Measurements from ENCODE around the gene ARHGAP26.

ARHGAP26 gene

GRCh38 chr5:143119291-143119769 is 349.2 kb downstream of the ARHGAP26 start:
- TF ChIP-seq, protein P1, sequence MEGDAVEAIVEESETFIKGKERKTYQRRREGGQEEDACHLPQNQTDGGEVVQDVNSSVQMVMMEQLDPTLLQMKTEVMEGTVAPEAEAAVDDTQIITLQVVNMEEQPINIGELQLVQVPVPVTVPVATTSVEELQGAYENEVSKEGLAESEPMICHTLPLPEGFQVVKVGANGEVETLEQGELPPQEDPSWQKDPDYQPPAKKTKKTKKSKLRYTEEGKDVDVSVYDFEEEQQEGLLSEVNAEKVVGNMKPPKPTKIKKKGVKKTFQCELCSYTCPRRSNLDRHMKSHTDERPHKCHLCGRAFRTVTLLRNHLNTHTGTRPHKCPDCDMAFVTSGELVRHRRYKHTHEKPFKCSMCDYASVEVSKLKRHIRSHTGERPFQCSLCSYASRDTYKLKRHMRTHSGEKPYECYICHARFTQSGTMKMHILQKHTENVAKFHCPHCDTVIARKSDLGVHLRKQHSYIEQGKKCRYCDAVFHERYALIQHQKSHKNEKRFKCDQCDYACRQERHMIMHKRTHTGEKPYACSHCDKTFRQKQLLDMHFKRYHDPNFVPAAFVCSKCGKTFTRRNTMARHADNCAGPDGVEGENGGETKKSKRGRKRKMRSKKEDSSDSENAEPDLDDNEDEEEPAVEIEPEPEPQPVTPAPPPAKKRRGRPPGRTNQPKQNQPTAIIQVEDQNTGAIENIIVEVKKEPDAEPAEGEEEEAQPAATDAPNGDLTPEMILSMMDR (IDR thresholded peaks at IDR 0.05; ENCODE audit: insufficient read depth, low read depth, low read length, missing control alignments): no peak
- H3K4me3 ChIP-seq (ENCODE audit: low read depth, low read length): no peak overlapping the region
- peak; percentile 56 for DNase-seq (ENCODE audit: low read depth)

GRCh38 chr5:143119881-143120341 is 349.7 kb downstream of the ARHGAP26 start:
- TF ChIP-seq, protein P1 (IDR thresholded peaks at IDR 0.05; ENCODE audit: insufficient read depth, low read depth, low read length, missing control alignments): no peak
- H3K4me3 ChIP-seq (ENCODE audit: low read depth, low read length): no peak overlapping the region
- no peak for DNase-seq (ENCODE audit: low read depth)

- no peak for DNase-seq (ENCODE audit: low read depth)
- TF ChIP-seq, protein P1 (IDR thresholded peaks at IDR 0.05; ENCODE audit: insufficient read depth, low read depth, low read length, missing control alignments): no peak
- H3K4me3 ChIP-seq (ENCODE audit: low read depth, low read length): no peak overlapping the region
Measured at GRCh38 chr5:143120460-143121134, 350.4 kb downstream of the ARHGAP26 start.

- TF ChIP-seq, protein P1 (IDR thresholded peaks at IDR 0.05; ENCODE audit: insufficient read depth, low read depth, low read length, missing control alignments): no peak
- no peak overlapping the region for H3K4me3 ChIP-seq (ENCODE audit: low read depth, low read length)
- no peak for DNase-seq (ENCODE audit: low read depth)
Measured at GRCh38 chr5:143121135-143121475, 350.9 kb downstream of the ARHGAP26 start.

DNA sequence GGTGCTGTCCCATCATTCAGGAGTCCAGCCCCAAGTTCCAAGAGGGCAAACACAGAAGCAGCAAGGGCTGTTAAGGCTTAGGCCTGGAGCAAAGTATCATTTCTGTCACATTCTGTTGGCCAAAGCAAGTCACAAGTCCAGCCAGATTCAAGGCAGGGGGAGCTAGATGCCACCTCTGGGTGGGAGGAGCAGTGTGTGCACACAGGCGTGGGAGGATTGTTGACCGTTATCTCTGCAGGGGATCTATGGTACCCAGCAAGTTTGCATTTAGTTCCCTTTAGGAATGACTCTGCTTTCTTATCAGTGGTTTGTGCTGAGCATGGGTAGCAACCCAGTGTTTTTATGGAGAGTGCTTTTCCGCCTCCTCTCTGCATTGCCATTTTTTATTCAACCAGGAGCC is 354.4 kb downstream of the ARHGAP26 start:
- TF ChIP-seq, protein P1 (IDR thresholded peaks at IDR 0.05; ENCODE audit: insufficient read depth, low read depth, low read length, missing control alignments): no peak
- no peak overlapping the region for H3K4me3 ChIP-seq (ENCODE audit: low read depth, low read length)
- DNase-seq (ENCODE audit: low read depth): no peak

DNA sequence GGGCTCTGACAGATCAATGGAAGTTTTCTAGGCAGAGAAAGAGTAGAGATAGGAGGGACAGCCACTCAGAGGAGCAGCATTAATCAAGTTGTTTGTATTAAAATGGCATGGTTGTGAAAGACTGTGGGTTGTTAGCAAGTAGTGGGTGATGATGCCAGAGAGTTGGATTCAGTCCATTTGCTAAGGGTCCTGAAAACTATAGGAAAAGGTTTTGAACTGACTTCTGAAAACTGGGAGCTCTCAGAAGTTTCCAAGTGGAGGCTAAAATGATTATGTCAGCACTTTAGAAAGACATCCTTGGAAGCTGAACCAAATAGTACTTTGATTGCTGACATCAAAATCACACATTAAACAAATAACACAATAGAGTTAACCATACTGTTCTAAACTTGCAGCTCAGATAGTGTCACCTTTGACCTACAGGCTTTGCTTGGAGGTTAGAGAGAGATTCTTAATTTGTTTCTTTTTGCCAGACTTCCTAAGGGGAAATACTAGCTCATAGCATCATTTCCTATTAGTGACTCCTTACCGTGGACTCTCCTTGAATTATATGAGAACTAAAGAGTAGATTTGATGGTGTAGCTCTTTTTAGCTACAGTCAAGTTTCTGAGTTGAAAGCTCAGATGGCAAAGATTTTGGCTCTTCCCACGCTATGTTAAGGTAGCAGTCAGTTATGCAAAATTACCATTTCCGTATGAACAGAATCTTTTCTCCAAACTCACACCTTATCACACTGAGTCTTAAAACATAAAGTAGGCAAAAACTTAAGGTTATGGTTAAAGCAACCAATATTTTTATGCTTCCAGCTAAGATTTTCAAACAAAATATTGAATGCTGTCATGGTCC is 356.2 kb downstream of the ARHGAP26 start:
- no peak for DNase-seq (ENCODE audit: low read depth)
- TF ChIP-seq, protein P1 (IDR thresholded peaks at IDR 0.05; ENCODE audit: insufficient read depth, low read depth, low read length, missing control alignments): no peak
- no peak overlapping the region for H3K4me3 ChIP-seq (ENCODE audit: low read depth, low read length)
